Type B pancreatic cell (in vitro differentiated cells): Measurements from ENCODE around the gene RNASE2. TPM values are rescaled to one million over a fixed set of nuclear protein-coding genes. Genes with fewer than 3 reads are reported as not detected.
"Not testable (repeated sequence)": the region's sequence is repeated elsewhere in the genome, so short reads cannot be mapped to it uniquely, and the experiment has no call there.

Experiments
- DNase-seq: peaks from one replicate; pipeline ENCODE4 v3.0.0; 2021; ENCODE audit warnings: mixed read lengths; ENCODE audit not compliant: unreplicated experiment; ENCODE audit errors: extremely low spot score
- H3K27ac Mint-ChIP-seq: 2 replicates; pipeline ENCODE4 v1.8.0; 2021; ENCODE audit warnings: mild to moderate bottlenecking, mixed read lengths
- H3K27me3 Mint-ChIP-seq: 2 replicates; pipeline ENCODE4 v1.8.0; 2021; ENCODE audit warnings: mixed read lengths
- H3K36me3 Mint-ChIP-seq: 2 replicates; pipeline ENCODE4 v1.8.0; 2021; ENCODE audit warnings: mixed read lengths
- H3K4me1 Mint-ChIP-seq: one replicate; pipeline ENCODE4 v1.8.0; 2021; ENCODE audit warnings: mixed read lengths; ENCODE audit not compliant: unreplicated experiment
- H3K4me3 Mint-ChIP-seq: 2 replicates; pipeline ENCODE4 v1.8.0; 2021; ENCODE audit warnings: mild to moderate bottlenecking, mixed read lengths
- H3K9me3 Mint-ChIP-seq: 2 replicates; pipeline ENCODE4 v1.8.0; 2021; ENCODE audit warnings: mixed read lengths
- total RNA-seq: library from RNA; stranded (reverse); gene quantifications from 2 replicates; pipeline ENCODE4 v1.2.1, GENCODE V29; 2021; ENCODE audit warnings: low replicate concordance
- TF ChIP-seq, protein P1 (sequence below): fragments of 200-600 bp; sonication (generic); conservative IDR thresholded peaks from 2 replicates; pipeline ENCODE4 v1.5.0; 2021; ENCODE audit warnings: antibody characterized with exemption, mild to moderate bottlenecking

Gene RNASE2
- total RNA-seq, 1 donor from 2014 or later, result not detected

DNA sequence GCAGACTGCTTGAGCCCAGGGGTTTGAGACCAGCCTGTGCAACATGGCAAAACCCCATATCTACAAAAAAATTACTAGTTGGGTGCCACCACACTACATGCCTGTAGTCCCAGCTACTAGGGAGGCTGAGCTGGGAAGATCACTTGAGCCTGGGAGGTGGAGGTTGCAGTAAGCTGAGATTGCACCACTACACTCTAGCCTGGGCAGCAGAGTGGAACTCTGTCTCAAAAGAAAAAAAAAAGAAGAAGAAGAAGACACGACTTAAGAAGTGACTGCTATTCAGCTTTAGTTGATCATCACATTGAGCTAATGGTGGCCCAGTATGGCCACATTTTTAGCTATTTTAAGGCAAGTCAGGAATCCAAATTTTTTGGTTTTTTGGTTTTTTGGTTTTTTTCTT, 25.6 kb downstream of the RNASE2 start:
- Mint-ChIP-seq H3K9me3 (no peaks in the 10 kb centered on the region), H3K27ac (no peak overlapping the region), H3K36me3 (no peaks in the 10 kb centered on the region), H3K27me3 (peaks cover 14% of the 10 kb centered on the region), H3K4me3 (no peak overlapping the region), H3K4me1 (no peaks in the 10 kb centered on the region)
- TF ChIP-seq, protein P1, sequence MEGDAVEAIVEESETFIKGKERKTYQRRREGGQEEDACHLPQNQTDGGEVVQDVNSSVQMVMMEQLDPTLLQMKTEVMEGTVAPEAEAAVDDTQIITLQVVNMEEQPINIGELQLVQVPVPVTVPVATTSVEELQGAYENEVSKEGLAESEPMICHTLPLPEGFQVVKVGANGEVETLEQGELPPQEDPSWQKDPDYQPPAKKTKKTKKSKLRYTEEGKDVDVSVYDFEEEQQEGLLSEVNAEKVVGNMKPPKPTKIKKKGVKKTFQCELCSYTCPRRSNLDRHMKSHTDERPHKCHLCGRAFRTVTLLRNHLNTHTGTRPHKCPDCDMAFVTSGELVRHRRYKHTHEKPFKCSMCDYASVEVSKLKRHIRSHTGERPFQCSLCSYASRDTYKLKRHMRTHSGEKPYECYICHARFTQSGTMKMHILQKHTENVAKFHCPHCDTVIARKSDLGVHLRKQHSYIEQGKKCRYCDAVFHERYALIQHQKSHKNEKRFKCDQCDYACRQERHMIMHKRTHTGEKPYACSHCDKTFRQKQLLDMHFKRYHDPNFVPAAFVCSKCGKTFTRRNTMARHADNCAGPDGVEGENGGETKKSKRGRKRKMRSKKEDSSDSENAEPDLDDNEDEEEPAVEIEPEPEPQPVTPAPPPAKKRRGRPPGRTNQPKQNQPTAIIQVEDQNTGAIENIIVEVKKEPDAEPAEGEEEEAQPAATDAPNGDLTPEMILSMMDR, result no peak
- no peak for DNase-seq

DNA sequence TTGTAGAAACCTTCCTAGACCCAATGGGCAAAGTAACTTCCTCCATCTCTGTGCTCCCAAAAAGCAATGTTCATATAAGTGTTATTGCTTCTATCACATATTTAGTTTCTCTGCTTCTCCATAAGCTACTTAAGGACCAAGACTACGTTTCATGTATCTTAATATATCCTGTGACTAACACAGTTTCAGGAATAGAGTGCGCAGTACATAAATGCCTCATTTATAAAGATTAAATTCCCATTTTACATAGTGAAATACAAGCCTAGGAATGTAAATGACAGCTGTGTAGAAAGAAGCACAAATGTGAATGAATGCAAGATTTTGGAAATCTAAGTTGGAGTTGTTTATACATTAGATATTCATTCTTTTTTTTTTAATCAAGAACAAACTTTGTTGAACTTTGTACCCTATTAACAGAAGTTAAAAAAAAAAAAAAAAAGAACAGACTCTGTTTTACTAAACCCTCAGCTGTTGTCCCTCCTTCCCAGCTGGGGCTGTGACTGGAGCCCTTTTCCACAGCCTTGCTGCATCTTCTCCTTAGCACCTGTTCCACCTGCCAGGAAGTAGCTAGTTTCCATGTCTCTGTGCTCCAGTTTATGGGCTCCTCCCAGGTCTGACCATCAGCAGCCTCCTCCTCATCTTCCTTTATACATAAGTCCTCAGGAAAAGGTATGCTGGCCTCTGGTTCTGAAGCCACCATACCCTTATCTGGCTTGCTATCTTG, 27.5 kb downstream of the RNASE2 start:
- DNase-seq, result no peak
- Mint-ChIP-seq H3K4me1 (no peaks in the 10 kb centered on the region), H3K27ac (no peak overlapping the region), H3K27me3 (peaks cover 18% of the 10 kb centered on the region), H3K9me3 (no peaks in the 10 kb centered on the region), H3K4me3 (no peak overlapping the region), H3K36me3 (no peaks in the 10 kb centered on the region)
- TF ChIP-seq, protein P1, result no peak

DNA sequence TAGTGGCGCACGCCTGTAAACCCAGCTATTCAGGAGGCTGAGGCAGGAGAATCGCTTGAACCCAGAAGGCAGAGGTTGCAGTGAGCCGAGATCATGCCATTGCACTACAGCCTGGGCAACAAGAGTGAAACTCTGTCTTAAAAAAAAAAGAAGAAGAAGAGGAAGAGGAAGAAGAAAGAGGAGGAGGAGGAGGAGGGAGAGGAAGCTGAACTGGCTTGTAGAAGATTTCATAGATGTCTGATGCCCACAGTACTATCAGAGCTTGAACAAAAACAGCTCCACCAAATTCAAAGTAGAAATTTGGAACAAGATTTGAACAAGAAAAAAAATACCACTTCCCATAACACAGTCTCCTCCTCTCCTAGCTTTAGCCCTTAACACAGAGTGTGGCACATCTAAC, 30.4 kb downstream of the RNASE2 start:
- not testable (repeated sequence) for H3K27ac Mint-ChIP-seq, H3K36me3 Mint-ChIP-seq, H3K4me3 Mint-ChIP-seq, H3K4me1 Mint-ChIP-seq, DNase-seq, H3K9me3 Mint-ChIP-seq
- peaks cover 18% of the 10 kb centered on the region for H3K27me3 Mint-ChIP-seq

DNA sequence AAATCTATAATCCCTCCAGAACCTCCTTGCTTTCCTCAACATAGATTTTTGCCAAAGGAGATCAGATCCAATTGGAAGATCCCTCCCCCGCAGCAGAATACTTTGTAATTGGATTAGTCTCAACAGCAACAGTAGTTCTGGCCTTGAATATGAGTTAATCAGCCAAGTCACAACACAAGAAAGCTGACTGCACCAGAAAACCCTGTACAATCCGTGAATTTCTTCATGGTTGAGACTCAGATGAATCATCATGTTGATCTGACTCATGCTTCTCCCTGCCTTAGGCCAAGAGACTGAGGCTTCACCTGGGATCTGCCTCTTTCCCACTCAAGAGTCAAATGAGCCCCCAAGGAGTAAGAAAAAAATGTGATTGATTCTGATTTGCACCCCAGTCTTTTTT, 31.5 kb downstream of the RNASE2 start:
- Mint-ChIP-seq H3K27me3 (peaks cover 18% of the 10 kb centered on the region), H3K4me3 (peak overlapping the region; percentile 23), H3K4me1 (peaks cover 12% of the 10 kb centered on the region), H3K36me3 (peaks cover 5% of the 10 kb centered on the region), H3K27ac (peak overlapping the region; percentile 67), H3K9me3 (no peaks in the 10 kb centered on the region)
- TF ChIP-seq, protein P1, result no peak
- DNase-seq, result no peak

DNA sequence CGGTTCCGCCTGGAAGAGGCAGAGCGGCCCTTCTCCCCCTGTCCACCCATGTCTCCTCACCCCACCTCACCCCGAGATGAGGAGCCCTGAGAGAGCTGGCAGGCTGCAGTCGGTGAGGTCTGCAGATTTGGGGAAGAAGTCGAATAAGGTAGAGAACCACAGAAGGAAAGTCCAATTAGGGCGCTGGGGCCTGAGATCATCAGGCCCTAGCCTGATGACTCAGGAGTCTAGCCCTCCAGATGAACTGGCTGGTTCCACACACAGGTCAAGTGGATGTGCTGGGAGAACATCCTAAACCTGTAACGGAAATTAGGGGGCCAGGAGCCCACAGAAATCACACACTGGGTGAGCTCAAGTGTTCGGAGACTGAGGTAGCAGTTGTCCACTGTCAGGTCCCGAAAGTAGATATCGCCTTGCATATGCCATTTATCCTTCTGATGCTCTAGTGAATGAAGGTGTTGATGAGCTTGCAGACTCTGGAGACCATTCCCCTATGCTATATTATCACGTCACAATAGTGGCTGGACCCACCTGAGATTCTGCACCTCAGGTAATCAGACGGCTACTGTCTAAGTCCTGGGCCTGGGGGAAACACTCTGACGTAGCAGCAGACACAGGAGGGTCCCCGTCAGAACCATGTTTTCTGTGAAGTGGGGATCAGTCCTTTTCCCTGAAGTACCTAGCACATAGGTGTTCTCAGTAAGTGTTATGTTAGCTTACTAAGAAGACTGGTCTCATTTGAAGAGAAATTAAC, 33.6 kb downstream of the RNASE2 start:
- Mint-ChIP-seq H3K36me3 (peaks cover 14% of the 10 kb centered on the region), H3K9me3 (no peaks in the 10 kb centered on the region), H3K4me1 (peaks cover 12% of the 10 kb centered on the region), H3K4me3 (peak overlapping the region; percentile 65), H3K27me3 (peaks cover 15% of the 10 kb centered on the region), H3K27ac (peak overlapping the region; percentile 95)
- no peak for DNase-seq
- TF ChIP-seq, protein P1, result no peak

DNA sequence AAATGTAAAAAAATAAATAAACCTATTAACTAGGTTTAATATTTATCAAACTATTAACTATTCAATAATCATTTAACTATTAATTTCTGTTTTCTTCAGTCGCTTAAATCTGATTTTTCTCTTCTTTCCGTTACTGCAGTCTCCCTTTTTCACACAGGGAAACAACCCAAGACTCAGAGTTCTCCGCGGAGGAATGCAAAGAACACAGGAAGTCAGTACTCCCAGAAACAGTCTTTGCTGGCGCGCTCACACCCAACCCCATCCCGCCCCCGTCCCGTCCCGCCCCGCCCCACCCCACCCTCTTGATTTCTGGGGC, 34.1 kb downstream of the RNASE2 start:
- DNase-seq, result no peak
- TF ChIP-seq, protein P1, result no peak
- peaks cover 11% of the 10 kb centered on the region for H3K27me3 Mint-ChIP-seq
- H3K4me1 Mint-ChIP-seq, result peaks cover 12% of the 10 kb centered on the region
- H3K36me3 Mint-ChIP-seq, result peaks cover 17% of the 10 kb centered on the region
- no peaks in the 10 kb centered on the region for H3K9me3 Mint-ChIP-seq
- H3K4me3 Mint-ChIP-seq, result peak overlapping the region; percentile 91
- H3K27ac Mint-ChIP-seq, result peak overlapping the region; percentile 95
